IMR-90 (cell line): Measurements from ENCODE around the gene PAAF1. TPM values are rescaled to one million over a fixed set of nuclear protein-coding genes. Genes with fewer than 3 reads are reported as not detected.

Source experiments
- ATAC-seq: fragments of 200-7000 bp; cut with Tn5 transposase; 2 replicates; pipeline ENCODE4 v1.9.1; 2020; ENCODE audit warnings: low read depth, mild to moderate bottlenecking, moderate library complexity
- BruUV-seq: library from RNA; stranded (reverse); fragments of 400-500 nt; replicated peaks from 2 replicates; lab custom pipeline; 2021; lab: Mats Ljungman, UMichigan
- CTCF ChIA-PET: fragments of 300-600 bp; formaldehyde crosslinking; extraction: SDS; loops from one replicate; lab custom pipeline; 2021; ENCODE audit warnings: antibody characterized with exemption; lab: Yijun Ruan, JAX
- POLR2A ChIA-PET: fragments of 300-600 bp; sonication (Branson Sonifier 250); formaldehyde crosslinking; loops from one replicate; lab custom pipeline; 2022; ENCODE audit warnings: antibody characterized with exemption; ENCODE audit not compliant: unreplicated experiment; lab: Charles Lee
- DNase-seq: peaks from one replicate; pipeline ENCODE4 v3.0.0; 2013
- H2AFZ ChIP-seq: replicated peaks from 2 replicates; pipeline ENCODE3; 2013; ENCODE audit warnings: low read length, mild to moderate bottlenecking; ENCODE audit not compliant: poor library complexity
- H2AK5ac ChIP-seq: 2 replicates; pipeline ENCODE4 v1.6.1; 2013; ENCODE audit warnings: low read depth, low read length, inconsistent platforms
- H2AK9ac ChIP-seq: replicated peaks from 2 replicates; pipeline ENCODE3; 2013; ENCODE audit warnings: mild to moderate bottlenecking, low read depth, low read length, moderate library complexity; ENCODE audit not compliant: poor library complexity
- H2BK120ac ChIP-seq: 2 replicates; pipeline ENCODE4 v1.6.1; 2013; ENCODE audit warnings: low read depth, low read length, inconsistent platforms
- H2BK15ac ChIP-seq: 3 replicates; pipeline ENCODE4 v1.6.1; 2013; ENCODE audit warnings: low read depth, low read length, inconsistent platforms
- H2BK20ac ChIP-seq: 2 replicates; pipeline ENCODE4 v1.6.1; 2013; ENCODE audit warnings: low read depth, mild to moderate bottlenecking, inconsistent platforms, low read length, moderate library complexity
- H2BK5ac ChIP-seq: 2 replicates; pipeline ENCODE4 v1.6.1; 2013; ENCODE audit warnings: mild to moderate bottlenecking, low read depth, low read length, inconsistent platforms; ENCODE audit not compliant: poor library complexity, severe bottlenecking
- H3K14ac ChIP-seq: replicated peaks from 2 replicates; pipeline ENCODE4 v1.6.1; 2013; ENCODE audit warnings: low read depth, low read length, inconsistent platforms
- H3K18ac ChIP-seq: 2 replicates; pipeline ENCODE4 v1.6.1; 2013; ENCODE audit warnings: low read depth, low read length, control low read depth
- H3K23ac ChIP-seq: 2 replicates; pipeline ENCODE4 v1.6.1; 2013; ENCODE audit warnings: low read depth, low read length, inconsistent platforms
- H3K27ac ChIP-seq: 2 replicates; pipeline ENCODE4 v1.5.1; 2013; ENCODE audit warnings: mild to moderate bottlenecking, control low read depth, low read length; ENCODE audit not compliant: insufficient read depth
- H3K27me3 ChIP-seq: 2 replicates; pipeline ENCODE4 v1.6.1; 2013; ENCODE audit warnings: low read length; ENCODE audit not compliant: control insufficient read depth, insufficient read depth
- H3K36me3 ChIP-seq: 2 replicates; pipeline ENCODE4 v1.6.1; 2013; ENCODE audit warnings: low read length, mixed read lengths; ENCODE audit not compliant: control insufficient read depth, insufficient read depth
- H3K4ac ChIP-seq: 2 replicates; pipeline ENCODE4 v1.6.1; 2013; ENCODE audit warnings: low read depth, low read length, inconsistent platforms
- H3K4me1 ChIP-seq: 2 replicates; pipeline ENCODE4 v1.6.1; 2013; ENCODE audit warnings: low read length, mixed read lengths; ENCODE audit not compliant: control insufficient read depth, insufficient read depth
- H3K4me2 ChIP-seq: 2 replicates; pipeline ENCODE4 v1.6.1; 2013; ENCODE audit warnings: low read depth, mild to moderate bottlenecking, control low read depth, low read length, moderate library complexity
- H3K4me3 ChIP-seq: 2 replicates; pipeline ENCODE4 v1.5.1; 2013; ENCODE audit warnings: low read depth, mild to moderate bottlenecking, control low read depth, low read length, moderate library complexity; ENCODE audit not compliant: insufficient read depth
- H3K56ac ChIP-seq: 2 replicates; pipeline ENCODE4 v1.6.1; 2013; ENCODE audit warnings: low read length, inconsistent platforms; ENCODE audit not compliant: insufficient read depth; ENCODE audit errors: extremely low read depth
- H3K79me1 ChIP-seq, 2 experiments: 2 replicates each; pipeline ENCODE4 v1.6.1; 2013; ENCODE audit warnings: low read length in 2 of 2, inconsistent platforms in 1 of 2, low read depth in 1 of 2
- H3K9ac ChIP-seq: 2 replicates; pipeline ENCODE4 v1.6.1; 2013; ENCODE audit warnings: low read depth, low read length, control low read depth
- H3K9me1 ChIP-seq: 2 replicates; pipeline ENCODE4 v1.6.1; 2013; ENCODE audit warnings: low read length, inconsistent platforms; ENCODE audit not compliant: insufficient read depth
- H3K9me3 ChIP-seq: 2 replicates; pipeline ENCODE4 v1.6.1; 2013; ENCODE audit warnings: low read length; ENCODE audit not compliant: control insufficient read depth, insufficient read depth
- H4K20me1 ChIP-seq: 2 replicates; pipeline ENCODE4 v1.6.1; 2013; ENCODE audit warnings: low read length, inconsistent platforms; ENCODE audit not compliant: insufficient read depth
- H4K5ac ChIP-seq: 2 replicates; pipeline ENCODE4 v1.6.1; 2013; ENCODE audit warnings: mild to moderate bottlenecking, low read depth, low read length, control low read depth
- H4K8ac ChIP-seq, 2 experiments: 2 replicates each; pipeline ENCODE4 v1.6.1; 2013; ENCODE audit warnings: low read depth in 2 of 2, low read length in 2 of 2, control low read depth in 1 of 2, inconsistent platforms in 1 of 2
- H4K91ac ChIP-seq: 2 replicates; pipeline ENCODE4 v1.6.1; 2013; ENCODE audit warnings: low read depth, low read length, inconsistent platforms; ENCODE audit not compliant: insufficient read depth
- BHLHE40 ChIP-seq: fragments of 150-350 bp; IDR thresholded peaks from 2 replicates; pipeline ENCODE4 v1.6.1; 2016; ENCODE audit warnings: mild to moderate bottlenecking, low read depth, low read length
- CEBPB ChIP-seq: IDR thresholded peaks from 2 replicates; pipeline ENCODE4 v1.6.1; 2012; ENCODE audit warnings: low read depth, low read length, improper control_type of control experiment
- CHD1 ChIP-seq: IDR thresholded peaks from 2 replicates; pipeline ENCODE4 v1.6.1; 2012; ENCODE audit warnings: low read depth, low read length, improper control_type of control experiment
- MAFK ChIP-seq: IDR thresholded peaks from 2 replicates; pipeline ENCODE4 v1.6.1; 2012; ENCODE audit warnings: low read depth, low read length, improper control_type of control experiment
- MAZ ChIP-seq: IDR thresholded peaks from 2 replicates; pipeline ENCODE4 v1.6.1; 2012; ENCODE audit warnings: low read depth, mild to moderate bottlenecking, low read length, improper control_type of control experiment, moderate library complexity, borderline replicate concordance
- MXI1 ChIP-seq: IDR thresholded peaks from 2 replicates; pipeline ENCODE4 v1.6.1; 2012; ENCODE audit warnings: low read depth, mild to moderate bottlenecking, low read length, moderate library complexity, borderline replicate concordance
- NFE2L2 ChIP-seq: fragments of 150-350 bp; IDR thresholded peaks from 2 replicates; pipeline ENCODE4 v1.6.1; 2016; ENCODE audit warnings: low read depth, mild to moderate bottlenecking, low read length
- POLR2A ChIP-seq: IDR thresholded peaks from 2 replicates; pipeline ENCODE4 v1.6.1; 2012; ENCODE audit warnings: mild to moderate bottlenecking, low read depth, low read length
- RAD21 ChIP-seq: IDR thresholded peaks from 2 replicates; pipeline ENCODE4 v1.6.1; 2012; ENCODE audit warnings: low read length, improper control_type of control experiment
- RCOR1 ChIP-seq: IDR thresholded peaks from 2 replicates; pipeline ENCODE4 v1.6.1; 2012; ENCODE audit warnings: mild to moderate bottlenecking, low read length, improper control_type of control experiment; ENCODE audit not compliant: insufficient replicate concordance
- RFX5 ChIP-seq: IDR thresholded peaks from 2 replicates; pipeline ENCODE4 v1.8.0; 2012; ENCODE audit warnings: low read depth, mild to moderate bottlenecking, low read length, moderate library complexity
- SMC3 ChIP-seq: fragments of 150-350 bp; IDR thresholded peaks from 2 replicates; pipeline ENCODE4 v1.6.1; 2016; ENCODE audit warnings: low read depth, mild to moderate bottlenecking, antibody characterized with exemption, low read length, moderate library complexity
- WGBS, 2 experiments: methylation state at CpG; one replicate each; pipeline versions ENCODE4 v1.1.5 to v1.1.7; 2013; ENCODE audit warnings: missing lambda C conversion rate in 2 of 2; ENCODE audit not compliant: insufficient read length in 1 of 2; ENCODE audit errors: extremely low coverage in 2 of 2; 5-methylcytosine and 5-hydroxymethylcytosine counted together
- dilution Hi-C: fragments of 300-500 bp; cut with HindIII; formaldehyde crosslinking; loops from one replicate; pipeline ENCODE4 v1.14.3; 2018; ENCODE audit warnings: low sequenced_read_pairs; ENCODE audit not compliant: unreplicated experiment
- in situ Hi-C: fragments of 300-500 bp; cut with MboI; formaldehyde crosslinking; loops from 3 replicates; pipeline ENCODE4 v1.14.3; 2019; ENCODE audit warnings: low sequenced_read_pairs, inconsistent platforms, mixed read lengths
- intact Hi-C: fragments of 100-400 bp; cut with micrococcal nuclease; formaldehyde crosslinking; loops from 2 replicates; pipeline ENCODE4 v1.10.0; 2022
- polyA plus RNA-seq, 3 experiments: library from polyadenylated mRNA; depleted of rRNA; stranded (reverse); fragments of >200 nt; gene quantifications; 2 replicates each; pipeline ENCODE4 v1.2.3, GENCODE V29; 2012; ENCODE audit warnings: low replicate concordance in 1 of 3
- total RNA-seq: library from RNA; depleted of rRNA; stranded (reverse); fragments of >200 nt; gene quantifications from 2 replicates; pipeline ENCODE4 v1.2.3, GENCODE V29; 2012
- TF ChIP-seq, protein P1 (sequence below): fragments of 150-350 bp; IDR thresholded peaks from 2 replicates; pipeline ENCODE4 v1.6.1; 2016; ENCODE audit warnings: low read depth, mild to moderate bottlenecking, low read length, moderate library complexity, borderline replicate concordance
- TF ChIP-seq, protein P2 (sequence below): conservative IDR thresholded peaks from 2 replicates; pipeline ENCODE4 v1.5.1; 2012; ENCODE audit warnings: mild to moderate bottlenecking, low read depth, low read length, improper control_type of control experiment

PAAF1 gene
- total and polyA plus RNA-seq, 2 of the 4 experiments (the other 2 are of a cell fraction): 15.1 to 16.4 TPM

DNA sequence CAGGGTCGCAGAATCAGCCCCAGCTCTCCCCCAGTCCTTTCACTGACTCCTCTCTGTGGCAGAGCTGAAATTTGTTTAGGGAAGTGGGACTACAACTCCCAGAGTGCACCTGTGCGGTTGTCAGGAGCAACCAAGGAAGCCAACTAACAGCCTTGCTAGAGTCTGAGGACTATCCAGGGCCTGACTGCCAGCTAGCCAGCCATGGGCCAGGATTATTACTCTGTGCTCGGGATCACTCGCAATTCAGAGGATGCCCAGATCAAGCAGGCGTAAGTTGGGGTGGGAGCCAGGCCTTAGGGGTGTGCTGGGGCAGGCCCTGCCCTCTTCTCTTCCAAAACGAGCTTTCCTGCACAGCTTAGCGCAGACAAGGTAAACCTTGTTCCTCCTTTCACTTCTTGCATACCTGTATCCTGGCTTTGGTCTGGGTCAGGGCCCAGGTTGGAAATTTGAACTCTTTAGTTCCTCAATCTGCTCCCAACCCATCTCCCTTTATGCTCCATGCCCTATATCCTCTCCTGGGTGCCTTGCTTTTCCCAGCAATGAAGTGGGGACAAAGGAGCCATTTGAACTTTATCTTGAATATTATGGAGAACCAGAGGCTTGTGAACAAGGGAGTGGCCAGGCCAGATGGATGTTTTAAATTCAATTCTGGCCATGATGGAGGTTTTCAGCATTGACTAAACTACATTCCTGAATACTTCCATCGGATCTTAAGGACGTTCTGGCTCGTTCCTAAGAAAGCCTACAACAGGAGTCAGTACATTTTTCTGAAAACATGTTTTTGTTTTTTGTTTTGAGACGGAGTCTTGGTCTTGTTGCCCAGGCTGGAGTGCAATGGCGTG, 74.3 kb downstream of the PAAF1 start, which contains the start of gene DNAJB13:
DNAJB13 (plus strand) TSS at position 158 of the 842 bp plus-strand sequence; CDS start at position 202, 44 bp downstream.
- no peak within 1 kb of the TSS for H2BK120ac ChIP-seq
- intact Hi-C loops: no loop called here
- 0 out of 2 replicates have a peak, but pooled peaks cover 4% of the 10 kb centered on the region for H3K9me1 ChIP-seq
- no peak within 1 kb of the TSS for H3K23ac ChIP-seq
- H3K79me1 ChIP-seq: no peaks in the 10 kb centered on the region
- ATAC-seq (peak; percentile 91), DNase-seq (peak; percentile 60)
- no peak within 1 kb of the TSS for H2BK20ac ChIP-seq
- in situ Hi-C loops: no loop called here
- CTCF ChIA-PET: interaction anchor here (0.6 to 1.4 kb wide), 3 partner anchors 13 to 234 kb away, joined by 4 to 7 read pairs (median 6); no protein-coding TSS in a partner anchor
- H3K9me3 ChIP-seq: peaks cover 6% of the 10 kb centered on the region
- H2AFZ ChIP-seq: no peak within 1 kb of the TSS
- TF ChIP-seq, protein P1, sequence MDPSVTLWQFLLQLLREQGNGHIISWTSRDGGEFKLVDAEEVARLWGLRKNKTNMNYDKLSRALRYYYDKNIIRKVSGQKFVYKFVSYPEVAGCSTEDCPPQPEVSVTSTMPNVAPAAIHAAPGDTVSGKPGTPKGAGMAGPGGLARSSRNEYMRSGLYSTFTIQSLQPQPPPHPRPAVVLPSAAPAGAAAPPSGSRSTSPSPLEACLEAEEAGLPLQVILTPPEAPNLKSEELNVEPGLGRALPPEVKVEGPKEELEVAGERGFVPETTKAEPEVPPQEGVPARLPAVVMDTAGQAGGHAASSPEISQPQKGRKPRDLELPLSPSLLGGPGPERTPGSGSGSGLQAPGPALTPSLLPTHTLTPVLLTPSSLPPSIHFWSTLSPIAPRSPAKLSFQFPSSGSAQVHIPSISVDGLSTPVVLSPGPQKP: no peak
- no peak for TF ChIP-seq BHLHE40
- no peak for TF ChIP-seq RFX5
- TF ChIP-seq MXI1: no peak
- no peak for TF ChIP-seq RCOR1
- TF ChIP-seq CEBPB: no peak
- TF ChIP-seq, protein P2, sequence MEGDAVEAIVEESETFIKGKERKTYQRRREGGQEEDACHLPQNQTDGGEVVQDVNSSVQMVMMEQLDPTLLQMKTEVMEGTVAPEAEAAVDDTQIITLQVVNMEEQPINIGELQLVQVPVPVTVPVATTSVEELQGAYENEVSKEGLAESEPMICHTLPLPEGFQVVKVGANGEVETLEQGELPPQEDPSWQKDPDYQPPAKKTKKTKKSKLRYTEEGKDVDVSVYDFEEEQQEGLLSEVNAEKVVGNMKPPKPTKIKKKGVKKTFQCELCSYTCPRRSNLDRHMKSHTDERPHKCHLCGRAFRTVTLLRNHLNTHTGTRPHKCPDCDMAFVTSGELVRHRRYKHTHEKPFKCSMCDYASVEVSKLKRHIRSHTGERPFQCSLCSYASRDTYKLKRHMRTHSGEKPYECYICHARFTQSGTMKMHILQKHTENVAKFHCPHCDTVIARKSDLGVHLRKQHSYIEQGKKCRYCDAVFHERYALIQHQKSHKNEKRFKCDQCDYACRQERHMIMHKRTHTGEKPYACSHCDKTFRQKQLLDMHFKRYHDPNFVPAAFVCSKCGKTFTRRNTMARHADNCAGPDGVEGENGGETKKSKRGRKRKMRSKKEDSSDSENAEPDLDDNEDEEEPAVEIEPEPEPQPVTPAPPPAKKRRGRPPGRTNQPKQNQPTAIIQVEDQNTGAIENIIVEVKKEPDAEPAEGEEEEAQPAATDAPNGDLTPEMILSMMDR: no peak
- no peak for TF ChIP-seq NFE2L2
- no peak for TF ChIP-seq MAFK
- no peak for TF ChIP-seq MAZ
- no peak for TF ChIP-seq CHD1
- no peak for TF ChIP-seq SMC3
- no peak for TF ChIP-seq RAD21
- TF ChIP-seq POLR2A: no peak
- no peak within 1 kb of the TSS for H4K5ac ChIP-seq
- POLR2A ChIA-PET: no interaction called here
- no peaks in the 10 kb centered on the region; the same call in 1 of the 2 replicates for H3K27me3 ChIP-seq
- H3K14ac ChIP-seq: no peak within 1 kb of the TSS
- H4K8ac ChIP-seq: no peak within 1 kb of the TSS
- no peak within 1 kb of the TSS for H2BK5ac ChIP-seq
- H2AK9ac ChIP-seq: no peak within 1 kb of the TSS
- dilution Hi-C loops: no loop called here
- no peak within 1 kb of the TSS for H3K18ac ChIP-seq
- no peak within 1 kb of the TSS for H2BK15ac ChIP-seq
- H3K4me3 ChIP-seq: no peak within 1 kb of the TSS
- H3K4me2 ChIP-seq: no peak within 1 kb of the TSS
- no peaks in the 10 kb centered on the region for H4K20me1 ChIP-seq
- no peak within 1 kb of the TSS for H3K27ac ChIP-seq
- no peaks in the 10 kb centered on the region for H3K36me3 ChIP-seq
- no peak within 1 kb of the TSS for H2AK5ac ChIP-seq
- peaks cover 3% of the 10 kb centered on the region; the same call in 1 of the 2 replicates for H3K4me1 ChIP-seq
- no peak within 1 kb of the TSS for H3K9ac ChIP-seq
- no peak within 1 kb of the TSS for H3K56ac ChIP-seq
- no peak within 1 kb of the TSS for H3K4ac ChIP-seq
- no peak within 1 kb of the TSS for H4K91ac ChIP-seq
- no TSS peak for BruUV-seq
- 20% methylated on average over 2 of the region's 12 CpGs; no CpG with 5 or more reads in 1 of the 2 experiments for WGBS, 2 experiments
